ENCODE results near the gene ZER1. TPM values are rescaled to one million over a fixed set of nuclear protein-coding genes. Genes with fewer than 3 reads are reported as not detected.

ZER1 gene
- total RNA-seq, 2 donors from 2014 or later = 33.0 to 33.8 TPM

- Histone ChIP-seq H3K9ac (ENCODE audit: extremely low read depth, low read length, poor library complexity, severe bottlenecking) (peak overlapping the region; percentile 93), H3K9me3 (ENCODE audit: control insufficient read depth, low read length) (no peaks in the 10 kb centered on the region), H3K4me1 (ENCODE audit: control insufficient read depth, insufficient read depth, low read length) (peaks cover 11% of the 10 kb centered on the region), H3K4me3 (ENCODE audit: low read length) (peak overlapping the region; percentile 95), H3K27me3 (ENCODE audit: control insufficient read depth, insufficient read depth, low read length, poor library complexity, severe bottlenecking) (no peaks in the 10 kb centered on the region), H3K36me3 (ENCODE audit: control insufficient read depth, insufficient read depth, low read length) (peaks cover 5% of the 10 kb centered on the region), H3K27ac (ENCODE audit: low read depth, low read length) (peak overlapping the region; percentile 64)
- DNase-seq = peak; percentile 94
- TF ChIP-seq, protein P1, sequence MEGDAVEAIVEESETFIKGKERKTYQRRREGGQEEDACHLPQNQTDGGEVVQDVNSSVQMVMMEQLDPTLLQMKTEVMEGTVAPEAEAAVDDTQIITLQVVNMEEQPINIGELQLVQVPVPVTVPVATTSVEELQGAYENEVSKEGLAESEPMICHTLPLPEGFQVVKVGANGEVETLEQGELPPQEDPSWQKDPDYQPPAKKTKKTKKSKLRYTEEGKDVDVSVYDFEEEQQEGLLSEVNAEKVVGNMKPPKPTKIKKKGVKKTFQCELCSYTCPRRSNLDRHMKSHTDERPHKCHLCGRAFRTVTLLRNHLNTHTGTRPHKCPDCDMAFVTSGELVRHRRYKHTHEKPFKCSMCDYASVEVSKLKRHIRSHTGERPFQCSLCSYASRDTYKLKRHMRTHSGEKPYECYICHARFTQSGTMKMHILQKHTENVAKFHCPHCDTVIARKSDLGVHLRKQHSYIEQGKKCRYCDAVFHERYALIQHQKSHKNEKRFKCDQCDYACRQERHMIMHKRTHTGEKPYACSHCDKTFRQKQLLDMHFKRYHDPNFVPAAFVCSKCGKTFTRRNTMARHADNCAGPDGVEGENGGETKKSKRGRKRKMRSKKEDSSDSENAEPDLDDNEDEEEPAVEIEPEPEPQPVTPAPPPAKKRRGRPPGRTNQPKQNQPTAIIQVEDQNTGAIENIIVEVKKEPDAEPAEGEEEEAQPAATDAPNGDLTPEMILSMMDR (conservative IDR thresholded peaks at IDR 0.05) = no peak
- H3K4me1 Mint-ChIP-seq = peaks cover 40% of the 10 kb centered on the region
- peaks cover 18% of the 10 kb centered on the region for H3K36me3 Mint-ChIP-seq (ENCODE audit: low read depth)
- peaks cover 6% of the 10 kb centered on the region for H3K9me3 Mint-ChIP-seq
- 0 to 2% methylated on average over 12 to 15 of the region's 15 CpGs for WGBS, 2 experiments (ENCODE audit: insufficient coverage in 1 of 2, insufficient read length in 1 of 2)
- H3K27ac Mint-ChIP-seq = peak overlapping the region; percentile 98
- no peaks in the 10 kb centered on the region for H3K27me3 Mint-ChIP-seq (ENCODE audit: insufficient read depth)
- H3K4me3 Mint-ChIP-seq = peak overlapping the region; percentile 95
Measured at GRCh38 chr9:128684325-128685199, 87.2 kb downstream of the ZER1 start.

GRCh38 chr9:128684065-128684324 is 87.7 kb downstream of the ZER1 start:
- peaks cover 6% of the 10 kb centered on the region for H3K9me3 Mint-ChIP-seq
- WGBS, 2 experiments (ENCODE audit: insufficient coverage in 1 of 2, insufficient read length in 1 of 2) = 0% methylated on average over 3 of the region's 3 CpGs; no CpG with 5 or more reads in 1 of the 2 experiments

DNA sequence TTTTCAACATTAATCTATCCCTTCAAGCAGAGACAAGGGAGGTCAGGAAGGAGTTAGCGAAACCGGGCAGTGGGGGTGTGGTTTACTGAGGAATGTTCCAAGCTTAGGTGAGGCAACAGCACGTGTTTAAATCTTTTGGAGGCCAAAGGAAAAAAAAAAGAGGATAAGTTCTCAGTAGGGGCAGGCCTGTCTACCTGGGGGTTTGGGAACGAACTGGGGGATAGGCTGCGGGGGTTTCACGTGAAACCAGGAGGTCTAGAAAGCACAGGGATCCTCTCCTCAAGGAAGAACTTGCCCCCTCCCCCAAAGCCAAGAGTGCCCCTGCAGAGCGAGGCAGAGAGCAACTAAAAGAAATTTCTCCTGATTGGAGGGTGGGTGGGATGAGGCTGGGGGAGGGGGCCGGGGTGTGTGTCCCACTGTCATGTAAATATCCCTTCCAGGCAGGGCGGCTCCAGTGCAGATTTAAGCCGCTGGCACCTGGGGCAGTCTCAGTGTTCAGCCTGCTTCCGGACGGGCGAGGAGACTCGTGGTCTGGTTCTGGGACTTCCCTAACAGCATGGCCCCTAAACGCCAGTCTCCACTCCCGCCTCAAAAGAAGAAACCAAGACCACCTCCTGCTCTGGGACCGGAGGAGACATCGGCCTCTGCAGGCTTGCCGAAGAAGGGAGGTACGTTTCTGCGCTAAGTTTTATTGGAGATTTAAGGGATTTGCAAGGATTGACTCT is 88.2 kb downstream of the ZER1 start:
- H3K27ac Mint-ChIP-seq = peak overlapping the region; percentile 98
- DNase-seq = peak; percentile 97

More at GRCh38 chr9:128684065-128684324, 87.7 kb downstream of the ZER1 start:
- H3K4me1 ChIP-seq (ENCODE audit: control insufficient read depth, insufficient read depth, low read length) = peaks cover 11% of the 10 kb centered on the region
- no peaks in the 10 kb centered on the region for H3K27me3 ChIP-seq (ENCODE audit: control insufficient read depth, insufficient read depth, low read length, poor library complexity, severe bottlenecking)
- H3K4me3 Mint-ChIP-seq = peak overlapping the region; percentile 95
- H3K9me3 ChIP-seq (ENCODE audit: control insufficient read depth, low read length) = no peaks in the 10 kb centered on the region
- peaks cover 18% of the 10 kb centered on the region for H3K36me3 Mint-ChIP-seq (ENCODE audit: low read depth)
- peak overlapping the region; percentile 98 for H3K27ac Mint-ChIP-seq
- no peaks in the 10 kb centered on the region for H3K27me3 Mint-ChIP-seq (ENCODE audit: insufficient read depth)
- peak overlapping the region; percentile 93 for H3K9ac ChIP-seq (ENCODE audit: extremely low read depth, low read length, poor library complexity, severe bottlenecking)
- peaks cover 5% of the 10 kb centered on the region for H3K36me3 ChIP-seq (ENCODE audit: control insufficient read depth, insufficient read depth, low read length)
- TF ChIP-seq, protein P1 (conservative IDR thresholded peaks at IDR 0.05) = no peak
- peak overlapping the region; percentile 64 for H3K27ac ChIP-seq (ENCODE audit: low read depth, low read length)
- H3K4me1 Mint-ChIP-seq = peaks cover 40% of the 10 kb centered on the region
- H3K4me3 ChIP-seq (ENCODE audit: low read length) = peak overlapping the region; percentile 95
- no peak for DNase-seq

More for the DNA sequence above, 88.2 kb downstream of the ZER1 start:
- Histone ChIP-seq H3K4me1 (ENCODE audit: control insufficient read depth, insufficient read depth, low read length) (peaks cover 11% of the 10 kb centered on the region), H3K4me3 (ENCODE audit: low read length) (peak overlapping the region; percentile 95), H3K27me3 (ENCODE audit: control insufficient read depth, insufficient read depth, low read length, poor library complexity, severe bottlenecking) (no peaks in the 10 kb centered on the region), H3K36me3 (ENCODE audit: control insufficient read depth, insufficient read depth, low read length) (peaks cover 5% of the 10 kb centered on the region), H3K27ac (ENCODE audit: low read depth, low read length) (peak overlapping the region; percentile 79), H3K9ac (ENCODE audit: extremely low read depth, low read length, poor library complexity, severe bottlenecking) (peak overlapping the region; percentile 93), H3K9me3 (ENCODE audit: control insufficient read depth, low read length) (no peaks in the 10 kb centered on the region)
- 0% methylated on average over 14 to 21 of the region's 21 CpGs for WGBS, 2 experiments (ENCODE audit: insufficient coverage in 1 of 2, insufficient read length in 1 of 2)
- Mint-ChIP-seq H3K4me1 (peaks cover 40% of the 10 kb centered on the region), H3K9me3 (peaks cover 6% of the 10 kb centered on the region), H3K36me3 (ENCODE audit: low read depth) (peaks cover 18% of the 10 kb centered on the region), H3K4me3 (peak overlapping the region; percentile 95), H3K27me3 (ENCODE audit: insufficient read depth) (no peaks in the 10 kb centered on the region)
- TF ChIP-seq, protein P1 (conservative IDR thresholded peaks at IDR 0.05) = no peak

Other genes starting within 250 kb of the ZER1 start
- gene SPTAN1, start 219.3 kb downstream of the ZER1 start, total RNA-seq = 100 to 1,000 TPM; 309 to 319 TPM
- gene DYNC2I2, start 115.1 kb downstream of the ZER1 start, total RNA-seq = 100 to 1,000 TPM in 1 of 2 donors, 10 to 100 TPM in 1; 87.8 to 119 TPM
- 100 to 1,000 TPM; 762 to 795 TPM for gene SET, start 82.7 kb downstream of the ZER1 start, total RNA-seq
- 10 to 100 TPM; 26.0 to 27.2 TPM for gene PKN3, start 69.4 kb downstream of the ZER1 start, total RNA-seq
- gene ZDHHC12, start 47.8 kb downstream of the ZER1 start, total RNA-seq = 10 to 100 TPM; 50.5 to 59.6 TPM
- gene TBC1D13, start 15.3 kb upstream of the ZER1 start, total RNA-seq = 10 to 100 TPM; 30.2 to 34.3 TPM
- 10 to 100 TPM; 15.5 to 15.7 TPM for gene ENDOG, start 46.6 kb upstream of the ZER1 start, total RNA-seq
- 10 to 100 TPM; 66.9 to 86.5 TPM for gene SPOUT1, start 57.9 kb upstream of the ZER1 start, total RNA-seq
- gene KYAT1, start 110.0 kb upstream of the ZER1 start, total RNA-seq = 10 to 100 TPM; 13.6 to 25.3 TPM
- 10 to 100 TPM; 54.6 to 58.7 TPM for gene LRRC8A, start 110.2 kb upstream of the ZER1 start, total RNA-seq
- 10 to 100 TPM; 15.2 to 18.0 TPM for gene PHYHD1, start 149.1 kb upstream of the ZER1 start, total RNA-seq
- 10 to 100 TPM; 18.0 to 19.8 TPM for gene DOLK, start 175.7 kb upstream of the ZER1 start, total RNA-seq
- gene NUP188, start 175.8 kb upstream of the ZER1 start, total RNA-seq = 10 to 100 TPM; 89.8 to 94.8 TPM

All from endodermal cell (in vitro differentiated cells).